GM12878 (cell line): ENCODE measurements around the gene SYNGAP1. TPM values are rescaled to one million over a fixed set of nuclear protein-coding genes. Genes with fewer than 3 reads are reported as not detected.

Experiments used
- ATF7 ChIP-seq: fragments of 450-650 bp; IDR thresholded peaks from 2 replicates; pipeline ENCODE4 v1.6.1; 2016; ENCODE audit warnings: low read depth, mild to moderate bottlenecking
- BMI1 ChIP-seq: fragments of 450-650 bp; IDR thresholded peaks from 2 replicates; pipeline ENCODE4 v1.6.1; 2016; ENCODE audit warnings: mild to moderate bottlenecking, moderate library complexity, borderline replicate concordance
- CTCF ChIP-seq, 3 experiments: IDR thresholded peaks in 2 of 3; conservative IDR thresholded peaks in 1 of 3; 2 replicates each; pipeline ENCODE4 v1.5.1; 2011; ENCODE audit warnings: low read depth in 3 of 3, low read length in 3 of 3, mild to moderate bottlenecking in 3 of 3, control low read depth in 2 of 3, moderate library complexity in 2 of 3, inconsistent platforms in 1 of 3, mixed read lengths in 1 of 3; ENCODE audit not compliant: control insufficient read depth in 2 of 3, insufficient read depth in 1 of 3; ENCODE audit errors: extremely low read depth in 1 of 3
- GABPA ChIP-seq: IDR thresholded peaks from 2 replicates; pipeline ENCODE4 v1.6.1; 2014; ENCODE audit warnings: antibody characterized with exemption, low read depth, mild to moderate bottlenecking, inconsistent platforms
- KAT2A ChIP-seq: conservative IDR thresholded peaks from 2 replicates; pipeline ENCODE4 v1.6.1; 2011; ENCODE audit warnings: low read depth, low read length; ENCODE audit not compliant: control insufficient read depth
- PML ChIP-seq: IDR thresholded peaks from 2 replicates; pipeline ENCODE4 v1.6.1; 2012; ENCODE audit warnings: low read length, inconsistent platforms
- POLR2AphosphoS2 ChIP-seq: IDR thresholded peaks from 2 replicates; pipeline ENCODE4 v1.6.1; 2011; ENCODE audit warnings: low read depth, mild to moderate bottlenecking, low read length, improper control_type of control experiment, moderate library complexity
- SIX5 ChIP-seq: IDR thresholded peaks from 2 replicates; pipeline ENCODE4 v1.6.1; 2011; ENCODE audit warnings: mild to moderate bottlenecking, low read depth, low read length, moderate library complexity; ENCODE audit not compliant: severe bottlenecking
- SKIL ChIP-seq: fragments of 450-650 bp; IDR thresholded peaks from 2 replicates; pipeline ENCODE4 v1.6.1; 2017; ENCODE audit warnings: mild to moderate bottlenecking, low read depth, inconsistent platforms; ENCODE audit not compliant: poor library complexity, severe bottlenecking
- SMAD1 ChIP-seq: fragments of 450-650 bp; IDR thresholded peaks from 2 replicates; pipeline ENCODE4 v1.6.1; 2018; ENCODE audit warnings: mild to moderate bottlenecking, low read depth; ENCODE audit not compliant: partially characterized antibody
- STAT1 ChIP-seq: fragments of 450-650 bp; conservative IDR thresholded peaks from 2 replicates; pipeline ENCODE4 v1.6.1; 2014; ENCODE audit warnings: antibody characterized with exemption, mild to moderate bottlenecking
- TARDBP ChIP-seq: IDR thresholded peaks from 2 replicates; pipeline ENCODE4 v1.6.1; 2016; ENCODE audit warnings: borderline replicate concordance
- TCF3 ChIP-seq: IDR thresholded peaks from 2 replicates; pipeline ENCODE4 v1.6.1; 2012; ENCODE audit warnings: low read depth, mild to moderate bottlenecking, low read length, borderline replicate concordance; ENCODE audit not compliant: insufficient read depth
- ZBTB40 ChIP-seq: fragments of 450-650 bp; IDR thresholded peaks from 2 replicates; pipeline ENCODE4 v1.6.1; 2016; ENCODE audit warnings: mild to moderate bottlenecking, moderate library complexity, borderline replicate concordance
- ZNF592 ChIP-seq: fragments of 450-650 bp; IDR thresholded peaks from 2 replicates; pipeline ENCODE4 v1.6.1; 2017; ENCODE audit warnings: mild to moderate bottlenecking, moderate library complexity
- polyA plus RNA-seq, 11 experiments: library from polyadenylated mRNA; depleted of rRNA in 4 of 11; unstranded in 6 of 11; stranded (reverse) in 5 of 11; fragments of >200 nt; fragmentation: Nextera tagmentation in 4 of 11; fragmentation: Illumina TruSeq in 1 of 11; extraction: Ambion mirVana in 4 of 11; extraction: Trizol in 1 of 11; gene quantifications; 1 replicate in 1 of 11; 2 replicates in 10 of 11; pipeline versions ENCODE4 v1.2.1 to v1.2.3, GENCODE V29; 2011 to 2016; ENCODE audit warnings: inconsistent platforms in 2 of 11, missing spikeins in 2 of 11, low read depth in 1 of 11
- total RNA-seq, 4 experiments: library from RNA; depleted of rRNA in 3 of 4; stranded (reverse); fragments of >200 nt in 3 of 4; fragmentation: Illumina TruSeq in 1 of 4; extraction: Trizol in 1 of 4; gene quantifications; 2 replicates each; pipeline versions ENCODE4 v1.2.1 to v1.2.3, GENCODE V29; 2013 to 2021

SYNGAP1 gene
- total and polyA plus RNA-seq, 10 of the 15 experiments (the other 5 are each of a cell fraction or from before 2014, with no cell fraction given) = 0.05 to 9.2 (median 1.2) TPM

- no peak for TF ChIP-seq ZBTB40
- TF ChIP-seq STAT1 = no peak
- no peak for TF ChIP-seq TARDBP
- no peak for TF ChIP-seq ZNF592
- no peak for TF ChIP-seq BMI1
- TF ChIP-seq GABPA = no peak
- no peak for TF ChIP-seq CTCF (IDR thresholded peaks at IDR 0.05 in 2 of 3, conservative IDR thresholded peaks at IDR 0.05 in 1 of 3; ENCODE audit: control insufficient read depth in 2 of 3, extremely low read depth in 1 of 3, insufficient read depth in 1 of 3, low read depth in 3 of 3, low read length in 3 of 3)
- TF ChIP-seq KAT2A = no peak
- TF ChIP-seq ATF7 = 0 out of 2 replicates have a peak, but pooled peaks have one; percentile 32
- TF ChIP-seq SKIL = peak; percentile 33
- no peak for TF ChIP-seq SIX5
- peak; percentile 73; the same call in 1 of the 2 replicates for TF ChIP-seq POLR2AphosphoS2
- no peak for TF ChIP-seq SMAD1
- TF ChIP-seq TCF3 = no peak
- TF ChIP-seq PML = no peak
Measured at GRCh38 chr6:33416386-33417127, 3.3 kb upstream of the SYNGAP1 start (continued).
